Uterus (tissue), 2 donors: ENCODE results near the gene ERC2.

Source experiments
- POLR2A ChIP-seq, 2 donors: fragments of 450-650 bp; IDR thresholded peaks; one replicate each; pipeline ENCODE4 v1.6.1; 2016; ENCODE audit warnings: antibody characterized with exemption in 2 of 2, mild to moderate bottlenecking in 1 of 2, moderate library complexity in 1 of 2
- TF ChIP-seq, protein P1 (sequence below), 4 experiments: fragments of 200-600 bp in 2 of 4; fragments of 450-650 bp in 2 of 4; sonication (generic) in 2 of 4; IDR thresholded peaks; one replicate each; pipeline ENCODE4 v1.5.1; 2016 to 2019; ENCODE audit warnings: antibody characterized with exemption in 4 of 4, mild to moderate bottlenecking in 2 of 4, moderate library complexity in 1 of 4

DNA sequence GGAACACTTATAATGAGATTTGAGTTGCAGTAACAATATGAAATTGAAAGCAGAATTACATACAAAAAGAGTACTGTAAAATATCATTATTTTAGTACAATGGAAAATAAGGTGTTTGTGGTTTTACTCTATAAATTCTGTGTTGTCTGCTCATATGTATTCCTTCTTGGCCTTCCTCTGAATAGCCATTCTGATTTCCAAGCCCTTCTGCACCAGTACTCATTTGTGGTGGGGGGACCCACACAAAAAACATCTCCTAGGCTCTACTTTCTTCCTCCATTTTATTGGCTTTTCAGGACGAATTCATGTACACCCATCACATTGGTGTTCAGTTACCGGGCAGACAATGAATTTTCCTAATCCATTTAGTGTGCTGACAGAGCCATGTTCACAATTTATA is 338.2 kb downstream of the ERC2 start:
- TF ChIP-seq POLR2A (IDR thresholded peaks at IDR 0.05), result no peak
- TF ChIP-seq, protein P1, sequence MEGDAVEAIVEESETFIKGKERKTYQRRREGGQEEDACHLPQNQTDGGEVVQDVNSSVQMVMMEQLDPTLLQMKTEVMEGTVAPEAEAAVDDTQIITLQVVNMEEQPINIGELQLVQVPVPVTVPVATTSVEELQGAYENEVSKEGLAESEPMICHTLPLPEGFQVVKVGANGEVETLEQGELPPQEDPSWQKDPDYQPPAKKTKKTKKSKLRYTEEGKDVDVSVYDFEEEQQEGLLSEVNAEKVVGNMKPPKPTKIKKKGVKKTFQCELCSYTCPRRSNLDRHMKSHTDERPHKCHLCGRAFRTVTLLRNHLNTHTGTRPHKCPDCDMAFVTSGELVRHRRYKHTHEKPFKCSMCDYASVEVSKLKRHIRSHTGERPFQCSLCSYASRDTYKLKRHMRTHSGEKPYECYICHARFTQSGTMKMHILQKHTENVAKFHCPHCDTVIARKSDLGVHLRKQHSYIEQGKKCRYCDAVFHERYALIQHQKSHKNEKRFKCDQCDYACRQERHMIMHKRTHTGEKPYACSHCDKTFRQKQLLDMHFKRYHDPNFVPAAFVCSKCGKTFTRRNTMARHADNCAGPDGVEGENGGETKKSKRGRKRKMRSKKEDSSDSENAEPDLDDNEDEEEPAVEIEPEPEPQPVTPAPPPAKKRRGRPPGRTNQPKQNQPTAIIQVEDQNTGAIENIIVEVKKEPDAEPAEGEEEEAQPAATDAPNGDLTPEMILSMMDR (IDR thresholded peaks at IDR 0.05), result no peak
